ENCODE results near the gene GSTT2.
"Not testable (repeated sequence)": the region's sequence is repeated elsewhere in the genome, so short reads cannot be mapped to it uniquely, and the experiment has no call there.

GRCh38 chr22:23974836-23975352 is 5.0 kb upstream of the GSTT2 start:
- TF ChIP-seq CTCF, POLR2A (IDR thresholded peaks at IDR 0.05): not testable (repeated sequence)

Data from adrenal gland (tissue), 5 donors.